KOPT-K1 (cell line): ENCODE data around the gene PMAIP1.

Experiments
- H3K27ac ChIP-seq: fragments of 200-600 bp; sonication (generic); 2 replicates; pipeline ENCODE4 v1.5.1; 2016; ENCODE audit warnings: antibody characterized with exemption, mild to moderate bottlenecking, low read depth, low read length; ENCODE audit not compliant: poor library complexity, severe bottlenecking
- H3K36me3 ChIP-seq: fragments of 200-600 bp; sonication (generic); 2 replicates; pipeline ENCODE4 v1.5.1; 2017; ENCODE audit warnings: antibody characterized with exemption, mild to moderate bottlenecking, low read length, moderate library complexity; ENCODE audit not compliant: insufficient read depth
- H3K9me3 ChIP-seq: fragments of 200-600 bp; sonication (generic); 2 replicates; pipeline ENCODE4 v1.5.1; 2017; ENCODE audit warnings: antibody characterized with exemption, low read length, mild to moderate bottlenecking; ENCODE audit not compliant: insufficient read depth, poor library complexity, severe bottlenecking

PMAIP1 gene

DNA sequence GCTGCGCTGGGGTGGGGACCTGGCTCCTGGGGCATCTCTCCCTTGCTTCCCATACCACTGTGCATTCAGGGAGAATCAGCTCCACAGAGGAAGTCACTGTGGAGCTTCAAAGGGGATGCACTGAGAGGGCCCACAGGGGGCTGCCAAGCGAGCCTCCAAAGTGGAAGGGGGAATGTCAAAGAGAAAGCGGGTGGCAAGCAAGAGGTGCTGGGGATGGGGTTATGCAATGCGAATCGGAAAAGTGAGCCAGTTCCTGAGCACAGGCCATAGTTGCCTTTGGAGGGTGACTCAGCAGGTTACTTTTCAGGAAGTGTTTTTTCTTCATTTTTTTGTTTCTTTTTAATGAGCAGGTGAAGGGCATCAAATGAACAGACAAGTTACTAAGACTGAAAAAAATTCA, 17.6 kb downstream of the PMAIP1 start:
- Histone ChIP-seq H3K27ac (no peak overlapping the region), H3K36me3 (no peaks in the 10 kb centered on the region), H3K9me3 (peaks cover 5% of the 10 kb centered on the region)

DNA sequence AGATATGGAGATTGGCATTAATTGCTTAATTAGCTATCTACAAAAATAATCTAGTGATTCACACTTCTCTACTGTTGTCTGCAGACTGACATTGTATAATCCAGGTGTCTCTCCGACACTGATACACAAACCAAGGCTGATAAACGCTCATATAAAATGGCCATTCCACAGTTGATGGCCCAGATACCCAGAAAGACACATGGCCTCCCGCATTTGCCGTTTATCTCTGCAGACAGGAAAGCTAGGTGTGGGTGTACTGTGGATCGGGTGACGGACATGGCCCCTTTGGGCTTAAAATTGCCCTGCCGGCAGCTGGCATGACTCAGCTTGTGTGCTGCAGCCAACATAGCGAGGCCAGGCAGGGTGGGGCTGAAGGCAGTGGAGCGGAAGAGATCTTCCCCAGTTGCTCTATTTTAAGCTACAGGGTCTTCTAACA, 18.5 kb downstream of the PMAIP1 start:
- H3K27ac ChIP-seq: peak overlapping the region; percentile 15
- no peaks in the 10 kb centered on the region for H3K36me3 ChIP-seq
- no peaks in the 10 kb centered on the region for H3K9me3 ChIP-seq

DNA sequence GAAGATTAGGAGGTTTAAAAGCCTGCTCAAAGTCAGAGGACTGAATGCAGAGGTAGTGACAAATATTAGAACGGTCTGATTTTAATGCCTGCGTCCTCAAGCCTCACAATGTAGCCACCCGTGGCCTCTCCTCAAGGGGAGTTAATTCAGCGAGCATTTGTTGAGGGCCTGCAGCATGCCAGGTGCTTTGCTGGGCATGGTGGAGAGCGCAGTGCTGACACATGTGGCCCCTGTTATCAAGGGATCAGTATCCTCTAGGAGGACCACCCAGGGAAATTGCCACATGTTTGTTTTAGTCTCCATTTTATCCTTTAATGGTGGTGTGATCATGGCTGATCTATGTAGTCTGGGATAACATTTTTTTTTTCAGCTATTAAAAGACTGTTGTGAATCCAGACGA, 19.2 kb downstream of the PMAIP1 start:
- Histone ChIP-seq H3K27ac (no peak overlapping the region), H3K36me3 (no peaks in the 10 kb centered on the region), H3K9me3 (no peaks in the 10 kb centered on the region)

DNA sequence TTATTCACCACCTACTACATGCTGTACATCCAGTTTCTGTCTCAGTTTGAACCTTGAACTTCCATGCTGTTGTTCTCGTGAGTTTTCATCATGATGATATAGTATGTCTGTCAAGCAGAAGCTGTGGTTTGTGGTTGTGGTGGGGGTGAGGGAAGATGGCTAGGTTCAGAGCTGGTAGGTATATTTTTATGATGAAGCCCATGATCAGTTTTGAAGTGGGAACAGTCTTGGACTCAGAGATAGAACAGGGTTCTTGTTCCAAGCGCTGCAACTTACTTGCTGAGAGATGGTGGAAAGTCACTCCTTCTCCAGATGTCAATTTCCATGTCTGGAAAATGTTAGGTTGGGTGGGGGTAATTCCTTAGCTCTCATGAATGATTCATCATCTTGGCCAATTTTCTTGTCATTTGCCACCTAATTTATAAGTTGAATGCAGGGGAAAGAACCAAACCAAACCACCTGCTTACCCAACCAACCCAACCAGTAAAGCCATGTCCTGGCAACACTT, 21.6 kb downstream of the PMAIP1 start:
- H3K36me3 ChIP-seq: no peaks in the 10 kb centered on the region
- H3K27ac ChIP-seq: no peak overlapping the region
- no peaks in the 10 kb centered on the region for H3K9me3 ChIP-seq

DNA sequence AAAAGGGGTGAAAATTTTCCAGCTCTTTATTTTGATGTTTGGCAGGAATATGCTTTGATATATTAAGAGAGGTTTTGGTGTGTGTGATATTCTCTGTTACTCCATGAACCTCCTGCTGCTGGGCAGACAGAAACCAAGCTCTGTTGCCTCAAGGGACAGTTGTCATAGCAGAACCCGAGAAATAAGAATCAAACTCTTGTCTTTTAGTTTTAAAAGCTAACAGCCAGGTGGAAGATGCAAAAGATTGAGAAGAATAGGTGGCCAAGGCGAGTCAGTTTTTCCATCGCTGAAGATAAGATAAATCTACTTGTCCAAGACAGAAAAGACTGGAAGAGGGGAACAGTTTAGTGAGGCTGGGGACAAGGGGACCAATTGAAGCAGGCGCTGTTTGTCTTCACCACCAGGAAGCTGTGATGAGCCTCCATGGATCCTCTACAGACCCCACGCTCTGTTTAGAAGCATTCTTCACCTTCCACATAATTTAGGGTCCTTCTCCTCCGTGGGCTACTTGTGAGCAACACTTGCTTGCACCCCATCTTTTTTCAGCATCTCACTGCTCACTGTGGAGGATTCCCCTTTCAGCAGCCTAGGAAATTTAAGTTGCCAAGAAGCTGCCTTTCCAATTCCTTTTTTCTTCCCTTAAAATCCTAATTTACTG, 23.9 kb downstream of the PMAIP1 start:
- Histone ChIP-seq H3K9me3 (no peaks in the 10 kb centered on the region), H3K36me3 (no peaks in the 10 kb centered on the region), H3K27ac (no peak overlapping the region)

DNA sequence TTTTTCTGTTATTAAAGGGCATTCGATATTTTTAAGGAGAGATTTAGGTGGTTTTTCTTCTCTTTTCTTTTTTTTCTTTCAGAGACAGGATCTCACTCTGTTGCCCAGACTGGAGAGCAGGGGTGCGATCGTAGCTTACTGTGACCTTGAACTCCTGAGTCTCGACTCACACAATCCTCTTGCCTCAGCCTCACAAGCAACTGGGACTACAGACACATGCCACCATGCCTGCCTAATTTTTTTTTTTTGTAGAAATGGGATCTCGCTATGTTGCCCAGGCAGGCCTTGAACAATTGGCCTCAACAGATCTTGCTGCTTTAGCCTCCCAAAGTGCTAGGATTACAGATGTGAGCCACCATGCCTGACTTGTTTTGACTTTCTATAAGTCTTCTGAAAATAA, 26.3 kb downstream of the PMAIP1 start:
- no peak overlapping the region for H3K27ac ChIP-seq
- H3K36me3 ChIP-seq: no peaks in the 10 kb centered on the region
- no peaks in the 10 kb centered on the region for H3K9me3 ChIP-seq

DNA sequence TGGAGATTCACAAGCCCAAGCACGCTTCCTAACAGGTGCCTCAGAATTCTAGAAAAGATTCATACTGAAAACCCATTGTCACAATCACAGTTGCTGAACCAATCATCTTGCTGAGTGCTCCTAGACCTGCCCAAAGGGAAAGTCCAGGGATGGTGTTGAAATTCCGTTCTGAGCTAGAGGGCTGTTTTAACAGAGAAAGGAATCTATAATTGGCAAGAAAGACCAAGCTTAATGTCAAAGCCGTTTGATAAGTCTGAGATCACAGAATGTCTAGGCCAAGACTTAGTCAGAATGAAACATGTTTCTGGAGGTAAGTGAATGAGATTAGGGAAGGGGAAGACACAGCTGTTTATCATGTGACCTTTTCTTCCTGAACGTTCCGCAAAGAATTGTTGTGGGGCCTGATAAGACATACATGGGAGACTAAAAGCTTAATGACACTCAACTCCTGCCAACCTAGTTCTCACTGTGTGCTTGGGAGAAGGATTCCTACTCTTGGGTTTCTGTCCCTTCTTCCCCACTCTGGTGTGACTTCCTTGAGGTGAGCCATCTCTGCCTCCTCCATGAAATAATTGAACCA, 27.5 kb downstream of the PMAIP1 start:
- no peak overlapping the region for H3K27ac ChIP-seq
- no peaks in the 10 kb centered on the region for H3K9me3 ChIP-seq
- no peaks in the 10 kb centered on the region for H3K36me3 ChIP-seq

DNA sequence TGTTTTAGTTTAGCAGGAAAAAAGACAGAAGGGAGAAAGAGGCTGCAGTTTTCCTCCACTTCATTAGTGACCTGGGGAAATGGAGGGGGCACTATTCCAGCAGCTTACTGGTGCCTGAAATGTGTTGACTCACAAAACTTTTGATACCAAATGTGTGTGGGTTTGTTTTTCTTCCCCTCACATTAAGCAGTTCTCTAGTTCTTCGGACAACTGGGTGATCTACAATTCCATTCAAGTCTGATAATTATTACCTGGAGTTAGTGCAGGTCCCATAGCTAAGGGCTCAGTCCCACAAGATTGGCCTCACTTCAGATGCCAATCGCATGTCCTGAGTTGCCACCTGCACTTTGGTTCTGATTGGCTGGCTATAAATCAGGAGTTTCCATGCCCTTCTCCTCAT, 28.4 kb downstream of the PMAIP1 start:
- Histone ChIP-seq H3K9me3 (no peaks in the 10 kb centered on the region), H3K36me3 (no peaks in the 10 kb centered on the region), H3K27ac (no peak overlapping the region)

DNA sequence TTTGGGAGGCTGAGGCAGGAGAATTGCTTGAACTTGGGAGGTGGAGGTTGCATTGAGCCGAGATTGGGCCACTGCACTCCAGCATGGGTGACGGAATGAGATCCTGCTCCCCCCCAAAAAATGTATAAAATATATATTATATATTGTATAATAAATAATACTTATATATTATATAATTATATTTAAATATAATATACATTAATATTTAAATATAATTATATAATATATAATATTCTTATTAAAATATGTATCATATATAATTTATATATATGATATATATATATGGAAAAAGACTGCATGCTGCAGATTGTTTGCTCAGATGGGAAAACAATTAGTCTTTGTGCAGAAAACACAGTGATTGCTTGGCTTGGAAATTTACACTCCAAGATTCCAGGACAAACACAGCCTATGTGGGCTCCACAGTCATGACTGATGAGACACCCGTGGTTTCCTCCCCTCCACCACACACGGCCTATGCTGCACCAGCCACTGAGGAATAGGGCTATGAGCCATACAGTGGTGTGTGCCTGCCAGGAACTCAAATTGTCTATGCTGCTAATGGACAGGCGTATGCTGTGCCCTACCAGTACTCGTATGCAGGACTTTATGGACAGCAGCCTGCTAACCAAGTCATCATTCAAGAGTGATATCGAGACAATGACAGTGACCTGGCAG, 30.0 kb downstream of the PMAIP1 start:
- Histone ChIP-seq H3K36me3 (no peaks in the 10 kb centered on the region), H3K9me3 (no peaks in the 10 kb centered on the region), H3K27ac (no peak overlapping the region)

DNA sequence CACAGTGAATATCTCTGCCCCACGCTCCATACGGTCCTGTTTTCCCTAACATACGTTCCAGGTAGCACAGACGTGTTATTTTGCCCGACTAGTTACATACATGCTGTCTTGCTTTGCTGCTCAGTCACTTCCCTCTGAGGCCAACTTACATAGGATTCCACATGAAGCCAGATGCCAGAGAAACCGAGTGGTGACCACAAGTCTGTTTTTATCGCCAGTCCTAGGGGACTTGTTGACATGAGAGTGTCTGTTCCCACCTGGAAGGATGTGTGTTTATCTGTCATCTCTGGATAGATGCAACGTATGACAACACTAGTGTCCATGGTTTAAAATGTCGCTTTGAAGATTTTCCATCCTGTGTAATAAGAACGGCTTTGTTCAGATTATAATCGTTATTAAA, 32.6 kb downstream of the PMAIP1 start:
- Histone ChIP-seq H3K27ac (no peak overlapping the region), H3K9me3 (no peaks in the 10 kb centered on the region), H3K36me3 (no peaks in the 10 kb centered on the region)

DNA sequence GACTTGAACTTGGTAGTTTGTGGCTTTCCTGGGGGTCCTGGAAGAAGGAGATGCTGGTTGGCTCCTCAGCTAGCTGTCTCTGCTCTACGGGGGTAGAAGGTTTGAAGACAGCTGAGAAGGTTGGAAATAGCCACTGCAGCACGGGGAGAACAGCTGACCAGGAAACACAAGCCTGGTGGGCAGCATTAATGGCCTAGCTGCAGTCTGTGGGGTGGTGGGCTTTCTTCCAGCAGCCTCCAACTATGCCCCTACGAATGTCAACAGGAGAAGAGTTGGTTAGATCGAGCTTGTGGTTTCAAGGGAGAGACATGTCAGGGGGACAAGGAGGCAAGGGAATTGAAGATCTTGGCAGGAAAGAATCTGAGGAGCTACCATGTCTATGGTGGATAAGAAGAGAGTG, 38.9 kb downstream of the PMAIP1 start:
- Histone ChIP-seq H3K36me3 (no peaks in the 10 kb centered on the region), H3K9me3 (no peaks in the 10 kb centered on the region), H3K27ac (no peak overlapping the region)

DNA sequence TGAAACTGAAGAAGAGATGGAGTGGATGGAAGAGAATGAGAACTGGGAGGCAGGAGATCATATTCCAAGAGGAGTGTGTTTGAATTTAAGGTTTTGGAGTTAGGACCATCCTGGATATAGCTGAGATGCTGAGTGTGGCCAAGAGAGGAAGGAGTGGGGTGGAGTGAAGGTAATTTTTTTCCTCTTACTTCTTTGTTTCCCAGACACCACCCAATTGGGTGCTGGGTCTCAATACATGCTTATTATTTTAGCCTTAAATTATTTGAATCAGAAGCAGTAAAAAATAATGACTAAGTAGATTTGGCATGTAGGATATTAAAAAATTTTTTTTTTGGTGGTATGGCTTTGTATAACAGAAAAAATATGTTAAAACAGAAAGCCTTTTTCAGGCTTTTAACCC, 39.3 kb downstream of the PMAIP1 start:
- no peaks in the 10 kb centered on the region for H3K36me3 ChIP-seq
- no peak overlapping the region for H3K27ac ChIP-seq
- H3K9me3 ChIP-seq: no peaks in the 10 kb centered on the region

DNA sequence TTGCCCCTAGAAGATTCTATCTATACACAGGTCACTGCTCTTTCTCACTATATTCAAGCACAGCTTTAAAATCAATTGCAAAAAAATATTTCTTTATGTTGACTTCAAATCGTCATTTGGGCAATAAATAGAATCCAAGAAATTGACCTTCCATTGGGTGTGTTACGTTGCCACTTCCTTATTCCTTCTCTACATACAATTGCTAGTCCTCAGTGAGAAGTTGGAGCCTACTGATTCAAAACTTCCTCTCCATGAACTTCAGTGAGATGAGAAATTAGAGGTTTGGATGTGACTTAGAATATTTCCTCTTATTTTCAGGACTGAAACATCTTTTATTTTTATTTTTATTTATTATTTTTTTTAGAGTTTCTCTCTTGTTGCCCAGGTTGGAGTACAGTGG, 40.3 kb downstream of the PMAIP1 start:
- Histone ChIP-seq H3K36me3 (no peaks in the 10 kb centered on the region), H3K9me3 (no peaks in the 10 kb centered on the region), H3K27ac (no peak overlapping the region)

DNA sequence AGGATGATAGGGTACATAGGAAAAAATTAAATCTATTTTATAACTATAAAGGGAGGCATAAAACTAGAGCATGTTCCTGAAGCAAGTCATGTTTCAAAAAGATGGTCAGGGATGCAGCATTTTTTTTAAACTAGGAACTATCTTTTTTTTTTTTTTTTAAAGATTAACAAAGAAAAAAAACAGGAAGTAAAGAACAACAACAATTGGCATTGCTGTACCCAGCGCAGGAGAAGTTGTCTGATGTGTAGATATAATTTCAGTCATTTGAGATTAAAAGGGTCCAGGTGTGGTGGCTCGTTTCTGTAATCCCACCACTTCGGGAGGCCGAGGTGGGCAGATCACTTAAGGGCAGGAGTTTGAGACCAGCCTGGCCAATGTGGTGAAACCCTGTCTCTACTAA, 41.5 kb downstream of the PMAIP1 start:
- Histone ChIP-seq H3K36me3 (no peaks in the 10 kb centered on the region), H3K27ac (no peak overlapping the region), H3K9me3 (no peaks in the 10 kb centered on the region)

DNA sequence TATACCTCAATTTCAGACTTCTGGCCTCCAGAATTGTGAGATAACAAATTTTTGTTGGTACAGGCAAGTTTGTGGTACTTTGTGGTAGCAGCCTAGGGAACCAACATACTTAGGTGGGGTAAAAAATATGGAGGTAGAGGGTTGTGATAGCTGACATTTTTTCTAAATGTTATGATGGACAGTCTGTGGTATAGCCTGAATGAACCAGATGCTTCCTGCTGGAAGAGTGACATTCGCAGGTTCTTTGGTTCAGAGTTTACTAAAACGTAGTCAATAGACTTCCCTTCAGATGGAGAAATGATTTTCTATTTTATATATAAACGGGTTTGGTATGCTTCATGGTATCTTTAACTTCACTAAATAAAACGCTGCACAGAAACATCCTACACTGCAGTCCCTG, 42.8 kb downstream of the PMAIP1 start:
- Histone ChIP-seq H3K9me3 (no peaks in the 10 kb centered on the region), H3K36me3 (no peaks in the 10 kb centered on the region), H3K27ac (no peak overlapping the region)

DNA sequence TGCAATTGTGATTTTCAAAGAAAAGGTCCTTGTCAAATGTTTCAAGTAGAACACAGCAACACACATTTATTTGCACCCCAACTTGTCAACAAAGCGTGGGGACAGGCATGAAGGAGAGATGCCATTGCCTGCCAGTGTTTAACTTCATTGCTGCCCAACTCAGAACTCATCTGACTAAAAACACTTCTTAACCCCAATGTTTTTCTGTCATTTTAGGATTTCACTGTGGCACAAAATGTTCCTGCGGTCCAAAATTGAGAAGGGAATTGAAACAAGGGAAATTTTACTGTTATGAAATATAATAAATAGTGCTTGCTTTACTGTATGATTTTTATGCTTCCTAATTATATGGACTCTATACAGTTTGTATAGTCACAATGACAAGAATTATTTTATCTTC, 45.7 kb downstream of the PMAIP1 start:
- Histone ChIP-seq H3K36me3 (no peaks in the 10 kb centered on the region), H3K27ac (no peak overlapping the region), H3K9me3 (no peaks in the 10 kb centered on the region)
